IMR-90 (cell line): ENCODE results near the gene TBX15. TPM values are rescaled to one million over a fixed set of nuclear protein-coding genes. Genes with fewer than 3 reads are reported as not detected.

Experiments used
- ATAC-seq: fragments of 200-7000 bp; cut with Tn5 transposase; 2 replicates; pipeline ENCODE4 v1.9.1; 2020; ENCODE audit warnings: low read depth, mild to moderate bottlenecking, moderate library complexity
- BruUV-seq: library from RNA; stranded (reverse); fragments of 400-500 nt; replicated peaks from 2 replicates; lab custom pipeline; 2021; lab: Mats Ljungman, UMichigan
- CTCF ChIA-PET: fragments of 300-600 bp; formaldehyde crosslinking; extraction: SDS; loops from one replicate; lab custom pipeline; 2021; ENCODE audit warnings: antibody characterized with exemption; lab: Yijun Ruan, JAX
- POLR2A ChIA-PET: fragments of 300-600 bp; sonication (Branson Sonifier 250); formaldehyde crosslinking; loops from one replicate; lab custom pipeline; 2022; ENCODE audit warnings: antibody characterized with exemption; ENCODE audit not compliant: unreplicated experiment; lab: Charles Lee
- DNase-seq: peaks from one replicate; pipeline ENCODE4 v3.0.0; 2013
- H2AFZ ChIP-seq: replicated peaks from 2 replicates; pipeline ENCODE3; 2013; ENCODE audit warnings: low read length, mild to moderate bottlenecking; ENCODE audit not compliant: poor library complexity
- H2AK5ac ChIP-seq: 2 replicates; pipeline ENCODE4 v1.6.1; 2013; ENCODE audit warnings: low read depth, low read length, inconsistent platforms
- H2AK9ac ChIP-seq: replicated peaks from 2 replicates; pipeline ENCODE3; 2013; ENCODE audit warnings: mild to moderate bottlenecking, low read depth, low read length, moderate library complexity; ENCODE audit not compliant: poor library complexity
- H2BK120ac ChIP-seq: 2 replicates; pipeline ENCODE4 v1.6.1; 2013; ENCODE audit warnings: low read depth, low read length, inconsistent platforms
- H2BK15ac ChIP-seq: 3 replicates; pipeline ENCODE4 v1.6.1; 2013; ENCODE audit warnings: low read depth, low read length, inconsistent platforms
- H2BK20ac ChIP-seq: 2 replicates; pipeline ENCODE4 v1.6.1; 2013; ENCODE audit warnings: low read depth, mild to moderate bottlenecking, inconsistent platforms, low read length, moderate library complexity
- H2BK5ac ChIP-seq: 2 replicates; pipeline ENCODE4 v1.6.1; 2013; ENCODE audit warnings: mild to moderate bottlenecking, low read depth, low read length, inconsistent platforms; ENCODE audit not compliant: poor library complexity, severe bottlenecking
- H3K14ac ChIP-seq: replicated peaks from 2 replicates; pipeline ENCODE4 v1.6.1; 2013; ENCODE audit warnings: low read depth, low read length, inconsistent platforms
- H3K18ac ChIP-seq: 2 replicates; pipeline ENCODE4 v1.6.1; 2013; ENCODE audit warnings: low read depth, low read length, control low read depth
- H3K23ac ChIP-seq: 2 replicates; pipeline ENCODE4 v1.6.1; 2013; ENCODE audit warnings: low read depth, low read length, inconsistent platforms
- H3K27ac ChIP-seq: 2 replicates; pipeline ENCODE4 v1.5.1; 2013; ENCODE audit warnings: mild to moderate bottlenecking, control low read depth, low read length; ENCODE audit not compliant: insufficient read depth
- H3K27me3 ChIP-seq: 2 replicates; pipeline ENCODE4 v1.6.1; 2013; ENCODE audit warnings: low read length; ENCODE audit not compliant: control insufficient read depth, insufficient read depth
- H3K36me3 ChIP-seq: 2 replicates; pipeline ENCODE4 v1.6.1; 2013; ENCODE audit warnings: low read length, mixed read lengths; ENCODE audit not compliant: control insufficient read depth, insufficient read depth
- H3K4ac ChIP-seq: 2 replicates; pipeline ENCODE4 v1.6.1; 2013; ENCODE audit warnings: low read depth, low read length, inconsistent platforms
- H3K4me1 ChIP-seq: 2 replicates; pipeline ENCODE4 v1.6.1; 2013; ENCODE audit warnings: low read length, mixed read lengths; ENCODE audit not compliant: control insufficient read depth, insufficient read depth
- H3K4me2 ChIP-seq: 2 replicates; pipeline ENCODE4 v1.6.1; 2013; ENCODE audit warnings: low read depth, mild to moderate bottlenecking, control low read depth, low read length, moderate library complexity
- H3K4me3 ChIP-seq: 2 replicates; pipeline ENCODE4 v1.5.1; 2013; ENCODE audit warnings: low read depth, mild to moderate bottlenecking, control low read depth, low read length, moderate library complexity; ENCODE audit not compliant: insufficient read depth
- H3K56ac ChIP-seq: 2 replicates; pipeline ENCODE4 v1.6.1; 2013; ENCODE audit warnings: low read length, inconsistent platforms; ENCODE audit not compliant: insufficient read depth; ENCODE audit errors: extremely low read depth
- H3K79me1 ChIP-seq, 2 experiments: 2 replicates each; pipeline ENCODE4 v1.6.1; 2013; ENCODE audit warnings: low read length in 2 of 2, inconsistent platforms in 1 of 2, low read depth in 1 of 2
- H3K9ac ChIP-seq: 2 replicates; pipeline ENCODE4 v1.6.1; 2013; ENCODE audit warnings: low read depth, low read length, control low read depth
- H3K9me1 ChIP-seq: 2 replicates; pipeline ENCODE4 v1.6.1; 2013; ENCODE audit warnings: low read length, inconsistent platforms; ENCODE audit not compliant: insufficient read depth
- H3K9me3 ChIP-seq: 2 replicates; pipeline ENCODE4 v1.6.1; 2013; ENCODE audit warnings: low read length; ENCODE audit not compliant: control insufficient read depth, insufficient read depth
- H4K20me1 ChIP-seq: 2 replicates; pipeline ENCODE4 v1.6.1; 2013; ENCODE audit warnings: low read length, inconsistent platforms; ENCODE audit not compliant: insufficient read depth
- H4K5ac ChIP-seq: 2 replicates; pipeline ENCODE4 v1.6.1; 2013; ENCODE audit warnings: mild to moderate bottlenecking, low read depth, low read length, control low read depth
- H4K8ac ChIP-seq, 2 experiments: 2 replicates each; pipeline ENCODE4 v1.6.1; 2013; ENCODE audit warnings: low read depth in 2 of 2, low read length in 2 of 2, control low read depth in 1 of 2, inconsistent platforms in 1 of 2
- H4K91ac ChIP-seq: 2 replicates; pipeline ENCODE4 v1.6.1; 2013; ENCODE audit warnings: low read depth, low read length, inconsistent platforms; ENCODE audit not compliant: insufficient read depth
- BHLHE40 ChIP-seq: fragments of 150-350 bp; IDR thresholded peaks from 2 replicates; pipeline ENCODE4 v1.6.1; 2016; ENCODE audit warnings: mild to moderate bottlenecking, low read depth, low read length
- CHD1 ChIP-seq: IDR thresholded peaks from 2 replicates; pipeline ENCODE4 v1.6.1; 2012; ENCODE audit warnings: low read depth, low read length, improper control_type of control experiment
- CTCF ChIP-seq: conservative IDR thresholded peaks from 2 replicates; pipeline ENCODE4 v1.5.1; 2012; ENCODE audit warnings: mild to moderate bottlenecking, low read depth, low read length, improper control_type of control experiment
- ELK1 ChIP-seq: fragments of 150-350 bp; IDR thresholded peaks from 2 replicates; pipeline ENCODE4 v1.6.1; 2016; ENCODE audit warnings: low read depth, mild to moderate bottlenecking, low read length, moderate library complexity, borderline replicate concordance
- FOS ChIP-seq: fragments of 150-350 bp; IDR thresholded peaks from 2 replicates; pipeline ENCODE4 v1.6.1; 2016; ENCODE audit warnings: low read depth, low read length
- MAFK ChIP-seq: IDR thresholded peaks from 2 replicates; pipeline ENCODE4 v1.6.1; 2012; ENCODE audit warnings: low read depth, low read length, improper control_type of control experiment
- MXI1 ChIP-seq: IDR thresholded peaks from 2 replicates; pipeline ENCODE4 v1.6.1; 2012; ENCODE audit warnings: low read depth, mild to moderate bottlenecking, low read length, moderate library complexity, borderline replicate concordance
- RAD21 ChIP-seq: IDR thresholded peaks from 2 replicates; pipeline ENCODE4 v1.6.1; 2012; ENCODE audit warnings: low read length, improper control_type of control experiment
- RCOR1 ChIP-seq: IDR thresholded peaks from 2 replicates; pipeline ENCODE4 v1.6.1; 2012; ENCODE audit warnings: mild to moderate bottlenecking, low read length, improper control_type of control experiment; ENCODE audit not compliant: insufficient replicate concordance
- RFX5 ChIP-seq: IDR thresholded peaks from 2 replicates; pipeline ENCODE4 v1.8.0; 2012; ENCODE audit warnings: low read depth, mild to moderate bottlenecking, low read length, moderate library complexity
- SMC3 ChIP-seq: fragments of 150-350 bp; IDR thresholded peaks from 2 replicates; pipeline ENCODE4 v1.6.1; 2016; ENCODE audit warnings: low read depth, mild to moderate bottlenecking, antibody characterized with exemption, low read length, moderate library complexity
- WGBS, 2 experiments: methylation state at CpG; one replicate each; pipeline versions ENCODE4 v1.1.5 to v1.1.7; 2013; ENCODE audit warnings: missing lambda C conversion rate in 2 of 2; ENCODE audit not compliant: insufficient read length in 1 of 2; ENCODE audit errors: extremely low coverage in 2 of 2; 5-methylcytosine and 5-hydroxymethylcytosine counted together
- dilution Hi-C: fragments of 300-500 bp; cut with HindIII; formaldehyde crosslinking; loops from one replicate; pipeline ENCODE4 v1.14.3; 2018; ENCODE audit warnings: low sequenced_read_pairs; ENCODE audit not compliant: unreplicated experiment
- in situ Hi-C: fragments of 300-500 bp; cut with MboI; formaldehyde crosslinking; loops from 3 replicates; pipeline ENCODE4 v1.14.3; 2019; ENCODE audit warnings: low sequenced_read_pairs, inconsistent platforms, mixed read lengths
- intact Hi-C: fragments of 100-400 bp; cut with micrococcal nuclease; formaldehyde crosslinking; loops from 2 replicates; pipeline ENCODE4 v1.10.0; 2022
- polyA plus RNA-seq, 3 experiments: library from polyadenylated mRNA; depleted of rRNA; stranded (reverse); fragments of >200 nt; gene quantifications; 2 replicates each; pipeline ENCODE4 v1.2.3, GENCODE V29; 2012; ENCODE audit warnings: low replicate concordance in 1 of 3
- total RNA-seq: library from RNA; depleted of rRNA; stranded (reverse); fragments of >200 nt; gene quantifications from 2 replicates; pipeline ENCODE4 v1.2.3, GENCODE V29; 2012

Gene TBX15
- total and polyA plus RNA-seq, 2 of the 4 experiments (the other 2 are of a cell fraction) = not detected

GRCh38 chr1:119008483-119009311 is 20.6 kb upstream of the TBX15 start:
- DNase-seq (peak; percentile 54), ATAC-seq (peak; percentile 82)
- H3K27me3 ChIP-seq = peaks cover 58% of the 10 kb centered on the region
- no peak overlapping the region for H2AK9ac ChIP-seq
- H3K9me1 ChIP-seq = no peaks in the 10 kb centered on the region
- H3K4me2 ChIP-seq = peak overlapping the region; percentile 97
- TF ChIP-seq RAD21 (peak; percentile 52), FOS (no peak), MAFK (no peak), ELK1 (no peak), SMC3 (peak; percentile 32; the same call in 1 of the 2 replicates), MXI1 (no peak), RCOR1 (no peak), BHLHE40 (no peak), CHD1 (no peak), RFX5 (no peak), CTCF (peak; percentile 61)
- ChIA-PET POLR2A (interaction anchor here (0.6 kb wide), 1 partner anchor 9 kb away, joined by 3 read pairs; no protein-coding TSS in a partner anchor), CTCF (interaction anchor here (0.6 to 1.8 kb wide), 4 partner anchors 11 to 855 kb away, joined by 3 to 5 read pairs (median 3); no protein-coding TSS in a partner anchor)
- no TSS peak for BruUV-seq
- no peak overlapping the region for H4K5ac ChIP-seq
- no peak overlapping the region for H2BK120ac ChIP-seq
- H3K18ac ChIP-seq = no peak overlapping the region
- H3K79me1 ChIP-seq = no peaks in the 10 kb centered on the region
- in situ Hi-C loops = no loop called here
- no peak overlapping the region for H3K4ac ChIP-seq
- H2BK20ac ChIP-seq = no peak overlapping the region
- peak overlapping the region; percentile 35 for H2AFZ ChIP-seq
- no peak overlapping the region for H3K9ac ChIP-seq
- intact Hi-C loops = loop anchor here (1.0 to 10.0 kb wide), 3 partner anchors 126 to 931 kb away; no protein-coding TSS in a partner anchor
- no peak overlapping the region for H2BK5ac ChIP-seq
- no peak overlapping the region for H3K56ac ChIP-seq
- WGBS, 2 experiments = 40% methylated on average over 1 of the region's 22 CpGs; no CpG with 5 or more reads in 1 of the 2 experiments
- no peak overlapping the region for H4K91ac ChIP-seq
- peak overlapping the region; percentile 29 for H3K4me3 ChIP-seq
- H2AK5ac ChIP-seq = no peak overlapping the region
- no peak overlapping the region for H3K23ac ChIP-seq
- H4K8ac ChIP-seq = no peak overlapping the region
- no peaks in the 10 kb centered on the region; the same call in 1 of the 2 replicates for H3K4me1 ChIP-seq
- no peak overlapping the region for H2BK15ac ChIP-seq
- peaks cover 13% of the 10 kb centered on the region for H3K9me3 ChIP-seq
- dilution Hi-C loops = no loop called here
- H3K27ac ChIP-seq = no peak overlapping the region
- H4K20me1 ChIP-seq = no peaks in the 10 kb centered on the region
- no peak overlapping the region for H3K14ac ChIP-seq
- no peaks in the 10 kb centered on the region for H3K36me3 ChIP-seq
